ENCODE results near the gene SQOR.

GRCh38 chr15:45684533-45684932 lies 49.7 kb downstream of the SQOR start:
- TF ChIP-seq, protein P1, sequence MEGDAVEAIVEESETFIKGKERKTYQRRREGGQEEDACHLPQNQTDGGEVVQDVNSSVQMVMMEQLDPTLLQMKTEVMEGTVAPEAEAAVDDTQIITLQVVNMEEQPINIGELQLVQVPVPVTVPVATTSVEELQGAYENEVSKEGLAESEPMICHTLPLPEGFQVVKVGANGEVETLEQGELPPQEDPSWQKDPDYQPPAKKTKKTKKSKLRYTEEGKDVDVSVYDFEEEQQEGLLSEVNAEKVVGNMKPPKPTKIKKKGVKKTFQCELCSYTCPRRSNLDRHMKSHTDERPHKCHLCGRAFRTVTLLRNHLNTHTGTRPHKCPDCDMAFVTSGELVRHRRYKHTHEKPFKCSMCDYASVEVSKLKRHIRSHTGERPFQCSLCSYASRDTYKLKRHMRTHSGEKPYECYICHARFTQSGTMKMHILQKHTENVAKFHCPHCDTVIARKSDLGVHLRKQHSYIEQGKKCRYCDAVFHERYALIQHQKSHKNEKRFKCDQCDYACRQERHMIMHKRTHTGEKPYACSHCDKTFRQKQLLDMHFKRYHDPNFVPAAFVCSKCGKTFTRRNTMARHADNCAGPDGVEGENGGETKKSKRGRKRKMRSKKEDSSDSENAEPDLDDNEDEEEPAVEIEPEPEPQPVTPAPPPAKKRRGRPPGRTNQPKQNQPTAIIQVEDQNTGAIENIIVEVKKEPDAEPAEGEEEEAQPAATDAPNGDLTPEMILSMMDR (conservative IDR thresholded peaks at IDR 0.05): no peak
- TF ChIP-seq ZFX (IDR thresholded peaks at IDR 0.05): no peak
